HepG2 (cell line): Measurements from ENCODE around the gene GRK5. TPM values are rescaled to one million over a fixed set of nuclear protein-coding genes. Genes with fewer than 3 reads are reported as not detected.

Experiments
- ELK4 ChIP-seq: sonication (generic); formaldehyde crosslinking; IDR thresholded peaks from 2 replicates; pipeline ENCODE4 v1.9.0; 2021; ENCODE audit warnings: missing genetic modification reagents, borderline replicate concordance
- FOXA3 ChIP-seq: IDR thresholded peaks from 2 replicates; pipeline ENCODE4 v1.6.1; 2016; ENCODE audit warnings: missing genetic modification reagents, missing compliant biosample characterization
- FUBP1 ChIP-seq: sonication (generic); formaldehyde crosslinking; IDR thresholded peaks from 2 replicates; pipeline ENCODE4 v1.5.1; 2020; ENCODE audit warnings: missing genetic modification reagents, mild to moderate bottlenecking, borderline replicate concordance
- GATAD1 ChIP-seq: IDR thresholded peaks from 2 replicates; pipeline ENCODE4 v1.6.1; 2016; ENCODE audit warnings: missing genetic modification reagents, missing compliant biosample characterization
- JUN ChIP-seq: sonication (generic); formaldehyde crosslinking; IDR thresholded peaks from 2 replicates; pipeline ENCODE4 v1.4.0; 2020; ENCODE audit warnings: mild to moderate bottlenecking, missing genetic modification reagents
- MATR3 ChIP-seq: sonication (generic); formaldehyde crosslinking; IDR thresholded peaks from 2 replicates; pipeline ENCODE4 v1.4.0; 2020; ENCODE audit warnings: missing genetic modification reagents
- NR2C2 ChIP-seq: sonication (generic); formaldehyde crosslinking; IDR thresholded peaks from 2 replicates; pipeline ENCODE4 v1.4.0; 2020; ENCODE audit warnings: missing genetic modification reagents, mild to moderate bottlenecking, moderate library complexity, borderline replicate concordance
- POGZ ChIP-seq: sonication (generic); formaldehyde crosslinking; IDR thresholded peaks from 2 replicates; pipeline ENCODE4 v1.4.0; 2020; ENCODE audit warnings: mild to moderate bottlenecking, missing genetic modification reagents
- POLR2A ChIP-seq, 2 experiments: IDR thresholded peaks; 2 replicates each; pipeline ENCODE4 v1.6.1; 2011; ENCODE audit warnings: low read depth in 2 of 2, low read length in 2 of 2, mild to moderate bottlenecking in 1 of 2, moderate library complexity in 1 of 2; ENCODE audit not compliant: insufficient read depth in 1 of 2
- PRDM10 ChIP-seq: sonication (generic); formaldehyde crosslinking; IDR thresholded peaks from 2 replicates; pipeline ENCODE4 v1.4.0; 2020; ENCODE audit warnings: low read depth, missing genetic modification reagents
- RNF2 ChIP-seq: fragments of 450-650 bp; conservative IDR thresholded peaks from 2 replicates; pipeline ENCODE4 v1.6.1; 2016; ENCODE audit warnings: low read depth
- SRY ChIP-seq: sonication (generic); formaldehyde crosslinking; IDR thresholded peaks from 2 replicates; pipeline ENCODE4 v1.8.0; 2022; ENCODE audit warnings: mild to moderate bottlenecking, missing genetic modification reagents
- TGIF2 ChIP-seq: IDR thresholded peaks from 2 replicates; pipeline ENCODE4 v1.6.1; 2016; ENCODE audit warnings: control low read depth, missing compliant biosample characterization
- TMF1 ChIP-seq: sonication (generic); formaldehyde crosslinking; IDR thresholded peaks from 2 replicates; pipeline ENCODE4 v1.8.1; 2022; ENCODE audit warnings: low read depth, missing genetic modification reagents
- ZFP36 ChIP-seq: fragments of 150-350 bp; IDR thresholded peaks from 2 replicates; pipeline ENCODE4 v1.6.1; 2018; ENCODE audit warnings: borderline replicate concordance, low read length, low read depth; ENCODE audit not compliant: partially characterized antibody
- ZNF136 ChIP-seq: sonication (generic); formaldehyde crosslinking; IDR thresholded peaks from 2 replicates; pipeline ENCODE4 v1.8.1; 2022; ENCODE audit warnings: low read depth, mild to moderate bottlenecking, moderate library complexity, missing genetic modification reagents
- ZNF138 ChIP-seq: sonication (generic); formaldehyde crosslinking; IDR thresholded peaks from 2 replicates; pipeline ENCODE4 v1.5.0; 2020; ENCODE audit warnings: mild to moderate bottlenecking, low read depth, missing genetic modification reagents
- ZNF235 ChIP-seq: sonication (generic); formaldehyde crosslinking; IDR thresholded peaks from 2 replicates; pipeline ENCODE4 v1.8.1; 2023; ENCODE audit warnings: mild to moderate bottlenecking, missing genetic modification reagents, borderline replicate concordance
- ZNF326 ChIP-seq: sonication (generic); formaldehyde crosslinking; IDR thresholded peaks from 2 replicates; pipeline ENCODE4 v1.4.0; 2020; ENCODE audit warnings: missing genetic modification reagents, borderline replicate concordance
- ZNF619 ChIP-seq: sonication (generic); formaldehyde crosslinking; IDR thresholded peaks from 2 replicates; pipeline ENCODE4 v1.4.0; 2020; ENCODE audit warnings: mild to moderate bottlenecking, missing genetic modification reagents
- ZNF704 ChIP-seq: sonication (generic); formaldehyde crosslinking; IDR thresholded peaks from 2 replicates; pipeline ENCODE4 v1.8.1; 2023; ENCODE audit warnings: mild to moderate bottlenecking, inconsistent platforms, moderate library complexity, missing genetic modification reagents, borderline replicate concordance
- ZSCAN12 ChIP-seq: sonication (generic); formaldehyde crosslinking; IDR thresholded peaks from 2 replicates; pipeline ENCODE4 v1.9.0; 2021; ENCODE audit warnings: mild to moderate bottlenecking, missing genetic modification reagents
- polyA plus RNA-seq, 8 experiments: library from polyadenylated mRNA; depleted of rRNA in 3 of 8; stranded (reverse) in 7 of 8; unstranded in 1 of 8; fragments of >200 nt; fragmentation: Illumina TruSeq in 4 of 8; extraction: Trizol in 4 of 8; gene quantifications; 2 replicates each; pipeline versions ENCODE4 v1.2.1 to v1.2.3, GENCODE V29; 2011 to 2016; ENCODE audit warnings: low read depth in 4 of 8, missing spikeins in 1 of 8, mixed read lengths in 1 of 8; ENCODE audit not compliant: insufficient read depth in 1 of 8
- total RNA-seq, 5 experiments: library from RNA; depleted of rRNA; stranded (reverse); fragments of >200 nt; fragmentation: Illumina TruSeq; extraction: Trizol; gene quantifications; 2 replicates each; pipeline ENCODE4 v1.2.3, GENCODE V29; 2016; ENCODE audit warnings: low read depth in 1 of 5

The GRK5 gene
- total and polyA plus RNA-seq, 2 of the 13 experiments (the other 11 are each of a cell fraction or from before 2014, with no cell fraction given): 10.4 to 12.6 TPM

GRCh38 chr10:119178372-119179119 is 28.8 kb upstream of the GRK5 start, which contains the start of gene PRDX3 (continued):
- TF ChIP-seq PRDM10 (CRISPR knock-in tag) (0 out of 2 replicates have a peak, but pooled peaks have one; percentile 44), ZNF138 (no peak; the same call in 1 of the 2 replicates), RNF2 (no peak), TGIF2 (CRISPR knock-in tag) (0 out of 2 replicates have a peak, but pooled peaks have one; percentile 25), ZNF326 (CRISPR knock-in tag) (no peak), POGZ (CRISPR knock-in tag) (peak; percentile 15; the same call in 1 of the 2 replicates), ZNF235 (CRISPR knock-in tag) (no peak), ZFP36 (no peak), ELK4 (CRISPR knock-in tag) (no peak), MATR3 (CRISPR knock-in tag) (no peak), ZNF704 (CRISPR knock-in tag) (0 out of 2 replicates have a peak, but pooled peaks have one; percentile 66), FUBP1 (CRISPR knock-in tag) (0 out of 2 replicates have a peak, but pooled peaks have one; percentile 48), POLR2A (IDR thresholded peaks at IDR 0.05; ENCODE audit: insufficient read depth in 1 of 2, low read depth in 2 of 2, low read length in 2 of 2) (peak; percentile 89 to 95), SRY (CRISPR knock-in tag) (no peak), ZSCAN12 (no peak), JUN (CRISPR knock-in tag) (peak; percentile 44; the same call in 1 of the 2 replicates), TMF1 (no peak), ZNF619 (CRISPR knock-in tag) (0 out of 2 replicates have a peak, but pooled peaks have one; percentile 31), FOXA3 (CRISPR knock-in tag) (no peak; the same call in 1 of the 2 replicates), ZNF136 (CRISPR knock-in tag) (peak; percentile 81; the same call in 1 of the 2 replicates), NR2C2 (CRISPR knock-in tag) (no peak; the same call in 1 of the 2 replicates), GATAD1 (peak; percentile 84)
